NCI-H524 (cell line): ENCODE measurements around the gene RPL23.
"Not testable (repeated sequence)": the region's sequence is repeated elsewhere in the genome, so short reads cannot be mapped to it uniquely, and the experiment has no call there.

Experiments
- DNase-seq, 2 experiments: peaks; one replicate each; lab custom pipeline; 2025; lab: John Stamatoyannopoulos, UW

RPL23 gene

GRCh38 chr17:38867179-38867967 lies 13.9 kb upstream of the RPL23 start:
- DNase-seq: peak; percentile 61 to 79

- peak in 1 of 2 experiments; percentile 52 for DNase-seq
Observed at GRCh38 chr17:38864636-38865398, 11.3 kb upstream of the RPL23 start.

GRCh38 chr17:38861399-38861843 lies 7.9 kb upstream of the RPL23 start:
- DNase-seq: peak; percentile 43 to 81

GRCh38 chr17:38857271-38857670 lies 3.8 kb upstream of the RPL23 start:
- no peak for DNase-seq

- DNase-seq: not testable (repeated sequence)
Observed at GRCh38 chr17:38855101-38855714, 1.7 kb upstream of the RPL23 start.

- no peak for DNase-seq
Observed at GRCh38 chr17:38852771-38853291, 690 bp downstream of the RPL23 start.

GRCh38 chr17:38851434-38851833 lies 2.1 kb downstream of the RPL23 start:
- no peak for DNase-seq

- DNase-seq: no peak
Observed at GRCh38 chr17:38850374-38850773, 3.1 kb downstream of the RPL23 start.

- DNase-seq: no peak
Observed at GRCh38 chr17:38848939-38849605, 4.4 kb downstream of the RPL23 start.

GRCh38 chr17:38848557-38848891 lies 5.0 kb downstream of the RPL23 start:
- DNase-seq: no peak

- peak in 1 of 2 experiments; percentile 25 for DNase-seq
Observed at GRCh38 chr17:38844261-38844757, 9.2 kb downstream of the RPL23 start.

GRCh38 chr17:38825762-38826247 lies 27.7 kb downstream of the RPL23 start:
- DNase-seq: no peak

- peak; percentile 90 to 95 for DNase-seq
Observed at GRCh38 chr17:38824899-38825761, 28.4 kb downstream of the RPL23 start, which contains the start of gene CWC25. Gene CWC25, minus strand, starts transcription at chr17:38825321. Its CDS starts 138 bp downstream, at chr17:38825183.

GRCh38 chr17:38815576-38816193 lies 37.8 kb downstream of the RPL23 start:
- no peak for DNase-seq

- no peak for DNase-seq
Observed at GRCh38 chr17:38809828-38810227, 43.7 kb downstream of the RPL23 start.

- DNase-seq: no peak
Observed at GRCh38 chr17:38800237-38800760, 53.2 kb downstream of the RPL23 start.

- DNase-seq: peak; percentile 99
Observed at GRCh38 chr17:38799501-38800236, 53.9 kb downstream of the RPL23 start, which contains the start of gene PIP4K2B. Gene PIP4K2B, minus strand, starts transcription at chr17:38799556. Its CDS starts 132 bp downstream, at chr17:38799424.

GRCh38 chr17:38798614-38799500 lies 54.7 kb downstream of the RPL23 start:
- peak; percentile 27 to 70 for DNase-seq
